Duodenal mucosa (tissue), 2 donors: Measurements from ENCODE around the gene NEMP1.

Experiments used
- H3K27ac ChIP-seq: one replicate; pipeline ENCODE4 v1.7.0; 2013; ENCODE audit warnings: low read depth, low read length
- H3K27me3 ChIP-seq, 2 donors: one replicate each; pipeline ENCODE4 v1.7.0; 2013; ENCODE audit warnings: low read length in 2 of 2, control low read depth in 1 of 2; ENCODE audit not compliant: insufficient read depth in 2 of 2, control insufficient read depth in 1 of 2
- H3K36me3 ChIP-seq, 2 donors: one replicate each; pipeline ENCODE4 v1.7.0; 2013; ENCODE audit warnings: low read length in 2 of 2, control low read depth in 1 of 2; ENCODE audit not compliant: insufficient read depth in 2 of 2, control insufficient read depth in 1 of 2
- H3K4me1 ChIP-seq, 2 donors: one replicate each; pipeline ENCODE4 v1.7.0; 2013; ENCODE audit warnings: low read length in 2 of 2, control low read depth in 1 of 2; ENCODE audit not compliant: insufficient read depth in 2 of 2, control insufficient read depth in 1 of 2
- H3K4me3 ChIP-seq, 2 donors: one replicate each; pipeline ENCODE4 v1.7.0; 2013; ENCODE audit warnings: low read length in 2 of 2, low read depth in 1 of 2
- H3K9ac ChIP-seq, 2 donors: one replicate each; pipeline ENCODE4 v1.7.0; 2013; ENCODE audit warnings: low read length in 2 of 2, low read depth in 1 of 2
- H3K9me3 ChIP-seq, 2 donors: one replicate each; pipeline ENCODE4 v1.7.0; 2013; ENCODE audit warnings: low read length in 2 of 2, control low read depth in 1 of 2; ENCODE audit not compliant: control insufficient read depth in 1 of 2

NEMP1 gene

GRCh38 chr12:57096748-57097553 is 18.4 kb upstream of the NEMP1 start:
- no peak overlapping the region for H3K4me3 ChIP-seq
- H3K36me3 ChIP-seq, result peaks cover 38 to 65% of the 10 kb centered on the region in 2 donors
- no peaks in the 10 kb centered on the region for H3K27me3 ChIP-seq
- H3K4me1 ChIP-seq, result peaks cover 15 to 16% of the 10 kb centered on the region in 2 donors
- no peak overlapping the region for H3K27ac ChIP-seq
- no peak overlapping the region for H3K9ac ChIP-seq
- H3K9me3 ChIP-seq, result no peaks in the 10 kb centered on the region

- H3K27me3 ChIP-seq, result no peaks in the 10 kb centered on the region
- no peaks in the 10 kb centered on the region for H3K9me3 ChIP-seq
- H3K27ac ChIP-seq, result no peak overlapping the region
- H3K9ac ChIP-seq, result no peak overlapping the region
- no peak overlapping the region for H3K4me3 ChIP-seq
- peaks cover 38 to 65% of the 10 kb centered on the region in 2 donors for H3K36me3 ChIP-seq
- peaks cover 16 to 20% of the 10 kb centered on the region in 2 donors for H3K4me1 ChIP-seq
Measured at GRCh38 chr12:57096099-57096572, 17.5 kb upstream of the NEMP1 start.

- Histone ChIP-seq H3K36me3 (peaks cover 38 to 68% of the 10 kb centered on the region in 2 donors), H3K9ac (no peak overlapping the region), H3K4me1 (peaks cover 23 to 27% of the 10 kb centered on the region in 2 donors), H3K27ac (no peak overlapping the region), H3K4me3 (no peak overlapping the region), H3K27me3 (no peaks in the 10 kb centered on the region), H3K9me3 (no peaks in the 10 kb centered on the region)
Measured at GRCh38 chr12:57095440-57095839, 16.8 kb upstream of the NEMP1 start.

GRCh38 chr12:57094208-57095160 is 15.9 kb upstream of the NEMP1 start:
- Histone ChIP-seq H3K9ac (peak overlapping the region in 1 of 2 donors; percentile 32), H3K4me1 (peaks cover 23 to 35% of the 10 kb centered on the region in 2 donors), H3K9me3 (no peaks in the 10 kb centered on the region), H3K27me3 (no peaks in the 10 kb centered on the region), H3K27ac (peak overlapping the region; percentile 54), H3K4me3 (no peak overlapping the region), H3K36me3 (peaks cover 30 to 61% of the 10 kb centered on the region in 2 donors)

GRCh38 chr12:57093415-57094207 is 15.0 kb upstream of the NEMP1 start:
- H3K4me3 ChIP-seq, result peak overlapping the region in 1 of 2 donors; percentile 5
- no peaks in the 10 kb centered on the region for H3K9me3 ChIP-seq
- peaks cover 23 to 37% of the 10 kb centered on the region in 2 donors for H3K4me1 ChIP-seq
- no peaks in the 10 kb centered on the region for H3K27me3 ChIP-seq
- no peak overlapping the region for H3K9ac ChIP-seq
- H3K27ac ChIP-seq, result no peak overlapping the region
- H3K36me3 ChIP-seq, result peaks cover 24 to 53% of the 10 kb centered on the region in 2 donors

GRCh38 chr12:57092876-57093414 is 14.4 kb upstream of the NEMP1 start:
- no peak overlapping the region for H3K9ac ChIP-seq
- H3K4me1 ChIP-seq, result peaks cover 25 to 43% of the 10 kb centered on the region in 2 donors
- H3K9me3 ChIP-seq, result no peaks in the 10 kb centered on the region
- peaks cover 17 to 46% of the 10 kb centered on the region in 2 donors for H3K36me3 ChIP-seq
- H3K27ac ChIP-seq, result peak overlapping the region; percentile 27
- no peaks in the 10 kb centered on the region for H3K27me3 ChIP-seq
- H3K4me3 ChIP-seq, result no peak overlapping the region

- Histone ChIP-seq H3K27ac (peak overlapping the region; percentile 27), H3K4me3 (no peak overlapping the region), H3K36me3 (peaks cover 15 to 41% of the 10 kb centered on the region in 2 donors), H3K27me3 (no peaks in the 10 kb centered on the region), H3K4me1 (peaks cover 27 to 45% of the 10 kb centered on the region in 2 donors), H3K9me3 (no peaks in the 10 kb centered on the region), H3K9ac (no peak overlapping the region)
Measured at GRCh38 chr12:57092529-57092862, 13.9 kb upstream of the NEMP1 start.

GRCh38 chr12:57091638-57092528 is 13.3 kb upstream of the NEMP1 start:
- Histone ChIP-seq H3K27me3 (no peaks in the 10 kb centered on the region), H3K4me1 (peaks cover 27 to 44% of the 10 kb centered on the region in 2 donors), H3K9ac (no peak overlapping the region), H3K36me3 (peaks cover 15 to 35% of the 10 kb centered on the region in 2 donors), H3K9me3 (no peaks in the 10 kb centered on the region), H3K4me3 (no peak overlapping the region), H3K27ac (no peak overlapping the region)
